HG03558 (cell line): ENCODE measurements around the gene CTCFL.
A peak's percentile ranks its signal among the peaks of the same experiment; 100 is the strongest.

ENCODE experiments used
- ATAC-seq: cut with Tn5 transposase; IDR thresholded peaks from one replicate; pipeline ENCODE4 v1.9.1; 2021; ENCODE audit warnings: moderate number of reproducible peaks; ENCODE audit not compliant: unreplicated experiment; ENCODE audit errors: extremely low read depth

Gene CTCFL

GRCh38 chr20:57450931-57451330 lies 74.0 kb downstream of the CTCFL start:
- ATAC-seq, result no peak

- ATAC-seq, result peak; percentile 60
Observed at GRCh38 chr20:57450419-57450818, 74.5 kb downstream of the CTCFL start.

GRCh38 chr20:57449398-57450354 lies 75.3 kb downstream of the CTCFL start:
- ATAC-seq, result no peak

- no peak for ATAC-seq
Observed at GRCh38 chr20:57448764-57449354, 76.1 kb downstream of the CTCFL start.
